Measurements from ENCODE around the gene NPDC1. TPM values are rescaled to one million over a fixed set of nuclear protein-coding genes. Genes with fewer than 3 reads are reported as not detected.
A peak's percentile ranks its signal among the peaks of the same experiment; 100 is the strongest.

Gene NPDC1
- polyA plus RNA-seq, 2 of the 4 experiments (the other 2 are of a cell fraction), result 12.7 to 40.6 TPM

- 62% methylated on average over 17 of the region's 30 CpGs for WGBS (ENCODE audit: missing lambda C conversion rate)
- Histone ChIP-seq H3K4me2 (0 out of 3 replicates have a peak overlapping the region, but pooled peaks have one; percentile 9), H3K27ac (peak overlapping the region in 1 of 2 experiments; percentile 34; a peak in 2 of 6 replicates), H3K9me3 (no peaks in the 10 kb centered on the region), H3K4me3 (no peak overlapping the region), H3K4me1 (peaks cover 16% of the 10 kb centered on the region)
- ChIA-PET POLR2A (interaction anchor here (0.6 kb wide), 1 partner anchor 31 kb away, joined by 6 read pairs; no protein-coding TSS in a partner anchor), CTCF (interaction anchor here (1.1 to 20.4 kb wide), 11 partner anchors 8 to 251 kb away, joined by 3 to 282 read pairs (median 10); partner anchors contain the start of genes ABCA2, C8G, CLIC3 and FBXW5)
- peak; percentile 54 to 94 for DNase-seq (ENCODE audit: low read depth in 1 of 2, low spot score in 1 of 2)
- TF ChIP-seq MAZ (IDR thresholded peaks at IDR 0.05; ENCODE audit: borderline replicate concordance, low read depth, low read length) (0 out of 2 replicates have a peak, but pooled peaks have one; percentile 50), BHLHE40 (IDR thresholded peaks at IDR 0.05; ENCODE audit: low read depth, low read length) (no peak), ZC3H11A (IDR thresholded peaks at IDR 0.05) (no peak), ZFP36 (IDR thresholded peaks at IDR 0.05; ENCODE audit: borderline replicate concordance, partially characterized antibody) (no peak), FOSL2 (IDR thresholded peaks at IDR 0.05) (no peak), FOSL2 (CRISPR knock-in tag; IDR thresholded peaks at IDR 0.05) (peak; percentile 35)
- FAIRE-seq, result no peak
- ATAC-seq, result peak; percentile 53 to 89
Measured at GRCh38 chr9:137021979-137022661, 23.9 kb downstream of the NPDC1 start.

GRCh38 chr9:137021568-137021978 lies 24.4 kb downstream of the NPDC1 start:
- FAIRE-seq, result no peak
- POLR2A ChIA-PET, result interaction anchor here (1.0 kb wide), 1 partner anchor 29 kb away, joined by 3 read pairs; the partner anchor contains the start of gene PAXX
- no peaks in the 10 kb centered on the region for H3K9me3 ChIP-seq
- H3K4me3 ChIP-seq, result no peak overlapping the region
- DNase-seq (ENCODE audit: low read depth in 1 of 2, low spot score in 1 of 2), result no peak
- no peak overlapping the region for H3K4me2 ChIP-seq
- peak; percentile 6 to 32; a peak in 4 of 6 replicates for ATAC-seq
- TF ChIP-seq ZNF302 (CRISPR knock-in tag; IDR thresholded peaks at IDR 0.05) (no peak), GATA3 (IDR thresholded peaks at IDR 0.05; ENCODE audit: borderline replicate concordance) (no peak)
- H3K4me1 ChIP-seq, result peaks cover 11% of the 10 kb centered on the region; the same call in 2 of the 3 replicates
- 79% methylated on average over 3 of the region's 6 CpGs for WGBS (ENCODE audit: missing lambda C conversion rate)
- CTCF ChIA-PET, result interaction anchor here (0.8 to 20.4 kb wide), 10 partner anchors 9 to 250 kb away, joined by 3 to 282 read pairs (median 10); partner anchors contain the start of genes ABCA2, C8G, CLIC3 and FBXW5
- H3K27ac ChIP-seq, result no peak overlapping the region

- DNase-seq (ENCODE audit: low read depth in 1 of 2, low spot score in 1 of 2) (no peak), ATAC-seq (no peak), FAIRE-seq (no peak)
- no peak overlapping the region for H3K27ac ChIP-seq
- peaks cover 11% of the 10 kb centered on the region; the same call in 2 of the 3 replicates for H3K4me1 ChIP-seq
- H3K4me2 ChIP-seq, result no peak overlapping the region
- ChIA-PET CTCF (interaction anchor here (0.8 to 12.9 kb wide), 9 partner anchors 9 to 250 kb away, joined by 3 to 207 read pairs (median 10); partner anchors contain the start of genes ABCA2, CLIC3, FUT7 and MAN1B1), POLR2A (interaction anchor here (1.0 kb wide), 1 partner anchor 29 kb away, joined by 3 read pairs; the partner anchor contains the start of gene PAXX)
- WGBS (ENCODE audit: missing lambda C conversion rate), result 93% methylated on average over 22 of the region's 32 CpGs
- H3K4me3 ChIP-seq, result no peak overlapping the region
- no peaks in the 10 kb centered on the region for H3K9me3 ChIP-seq
- TF ChIP-seq SREBF2 (IDR thresholded peaks at IDR 0.05) (no peak), ATOH8 (CRISPR knock-in tag; IDR thresholded peaks at IDR 0.05; ENCODE audit: low read depth) (no peak), REST (IDR thresholded peaks at IDR 0.05) (no peak), HOXB5 (CRISPR knock-in tag; IDR thresholded peaks at IDR 0.05) (no peak), GATA3 (IDR thresholded peaks at IDR 0.05; ENCODE audit: borderline replicate concordance) (no peak), CEBPB (IDR thresholded peaks at IDR 0.05) (no peak), EHMT2 (IDR thresholded peaks at IDR 0.05; ENCODE audit: low read depth) (no peak), NFE2L2 (conservative IDR thresholded peaks at IDR 0.05; ENCODE audit: low read length) (no peak), RFX5 (IDR thresholded peaks at IDR 0.05) (no peak), SMC3 (IDR thresholded peaks at IDR 0.05) (no peak), HEYL (CRISPR knock-in tag; IDR thresholded peaks at IDR 0.05) (no peak), E2F6 (IDR thresholded peaks at IDR 0.05; ENCODE audit: borderline replicate concordance, low read depth) (no peak), JUNB (IDR thresholded peaks at IDR 0.05) (no peak), HMGXB4 (CRISPR knock-in tag; IDR thresholded peaks at IDR 0.05; ENCODE audit: borderline replicate concordance) (no peak), NR3C1 (IDR thresholded peaks at IDR 0.05) (no peak), KDM1A (IDR thresholded peaks at IDR 0.05; ENCODE audit: low read depth) (no peak), CBX2 (IDR thresholded peaks at IDR 0.05; ENCODE audit: borderline replicate concordance, low read depth) (no peak)
Measured at GRCh38 chr9:137020771-137021567, 25.0 kb downstream of the NPDC1 start.
